ENCODE results near the gene ITM2B.

- TF ChIP-seq, protein P1, sequence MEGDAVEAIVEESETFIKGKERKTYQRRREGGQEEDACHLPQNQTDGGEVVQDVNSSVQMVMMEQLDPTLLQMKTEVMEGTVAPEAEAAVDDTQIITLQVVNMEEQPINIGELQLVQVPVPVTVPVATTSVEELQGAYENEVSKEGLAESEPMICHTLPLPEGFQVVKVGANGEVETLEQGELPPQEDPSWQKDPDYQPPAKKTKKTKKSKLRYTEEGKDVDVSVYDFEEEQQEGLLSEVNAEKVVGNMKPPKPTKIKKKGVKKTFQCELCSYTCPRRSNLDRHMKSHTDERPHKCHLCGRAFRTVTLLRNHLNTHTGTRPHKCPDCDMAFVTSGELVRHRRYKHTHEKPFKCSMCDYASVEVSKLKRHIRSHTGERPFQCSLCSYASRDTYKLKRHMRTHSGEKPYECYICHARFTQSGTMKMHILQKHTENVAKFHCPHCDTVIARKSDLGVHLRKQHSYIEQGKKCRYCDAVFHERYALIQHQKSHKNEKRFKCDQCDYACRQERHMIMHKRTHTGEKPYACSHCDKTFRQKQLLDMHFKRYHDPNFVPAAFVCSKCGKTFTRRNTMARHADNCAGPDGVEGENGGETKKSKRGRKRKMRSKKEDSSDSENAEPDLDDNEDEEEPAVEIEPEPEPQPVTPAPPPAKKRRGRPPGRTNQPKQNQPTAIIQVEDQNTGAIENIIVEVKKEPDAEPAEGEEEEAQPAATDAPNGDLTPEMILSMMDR (IDR thresholded peaks at IDR 0.05; ENCODE audit: insufficient read depth, low read length): no peak
- TF ChIP-seq REST (IDR thresholded peaks at IDR 0.05; ENCODE audit: insufficient replicate concordance, low read depth): no peak
Observed at GRCh38 chr13:48266150-48266549, 33.1 kb downstream of the ITM2B start.

Measured in HL-60 (cell line).